RKO (cell line): ENCODE data around the gene MYO1C.
"Not testable (repeated sequence)": the region's sequence is repeated elsewhere in the genome, so short reads cannot be mapped to it uniquely, and the experiment has no call there.

Source experiments
- DNase-seq: peaks from one replicate; pipeline ENCODE4 v3.0.0-alpha.2; 2016; ENCODE audit warnings: low spot score

Gene MYO1C

GRCh38 chr17:1423456-1424135 is 68.9 kb downstream of the MYO1C start:
- no peak for DNase-seq

GRCh38 chr17:1422885-1423284 is 69.6 kb downstream of the MYO1C start:
- DNase-seq, result peak; percentile 92

- no peak for DNase-seq
Observed at GRCh38 chr17:1421470-1421869, 71.0 kb downstream of the MYO1C start.

GRCh38 chr17:1420981-1421380 is 71.5 kb downstream of the MYO1C start:
- no peak for DNase-seq

- no peak for DNase-seq
Observed at GRCh38 chr17:1420163-1420562, 72.3 kb downstream of the MYO1C start.

- DNase-seq, result not testable (repeated sequence)
Observed at GRCh38 chr17:1418476-1418875, 74.0 kb downstream of the MYO1C start.

- no peak for DNase-seq
Observed at GRCh38 chr17:1416414-1416813, 76.1 kb downstream of the MYO1C start.

GRCh38 chr17:1414634-1415033 is 77.9 kb downstream of the MYO1C start:
- no peak for DNase-seq
